ENCODE data around the gene ETV6. TPM values are rescaled to one million over a fixed set of nuclear protein-coding genes. Genes with fewer than 3 reads are reported as not detected.
"Not testable (repeated sequence)": the region's sequence is repeated elsewhere in the genome, so short reads cannot be mapped to it uniquely, and the experiment has no call there.

Gene ETV6
- total RNA-seq, 1 experiment from 2014 or later = 6.4 TPM

- in situ Hi-C loops (cut with HindIII; ENCODE audit: low pct_unique_long_range_greater_than_20kb, low sequenced_read_pairs); DNase-seq (ENCODE audit: low read depth, low spot score): not testable (repeated sequence)
These were observed 32.2 kb downstream of the ETV6 start for GRCh38 chr12:11681695-11682094.

- no peak for DNase-seq (ENCODE audit: low read depth, low spot score)
- in situ Hi-C loops (cut with HindIII; ENCODE audit: low pct_unique_long_range_greater_than_20kb, low sequenced_read_pairs) = no loop called here
These were observed 34.9 kb downstream of the ETV6 start for GRCh38 chr12:11684393-11684792.

GRCh38 chr12:11684811-11685210 lies 35.3 kb downstream of the ETV6 start:
- no peak for DNase-seq (ENCODE audit: low read depth, low spot score)
- in situ Hi-C loops (cut with HindIII; ENCODE audit: low pct_unique_long_range_greater_than_20kb, low sequenced_read_pairs) = no loop called here

GRCh38 chr12:11685316-11685715 lies 35.8 kb downstream of the ETV6 start:
- in situ Hi-C loops (cut with HindIII; ENCODE audit: low pct_unique_long_range_greater_than_20kb, low sequenced_read_pairs) = no loop called here

GRCh38 chr12:11685716-11686115 lies 36.2 kb downstream of the ETV6 start:
- DNase-seq (ENCODE audit: low read depth, low spot score) = no peak
- in situ Hi-C loops (cut with HindIII; ENCODE audit: low pct_unique_long_range_greater_than_20kb, low sequenced_read_pairs) = no loop called here

More at GRCh38 chr12:11685316-11685715, 35.8 kb downstream of the ETV6 start:
- no peak for DNase-seq (ENCODE audit: low read depth, low spot score)

- DNase-seq (ENCODE audit: low read depth, low spot score) = no peak
- in situ Hi-C loops (cut with HindIII; ENCODE audit: low pct_unique_long_range_greater_than_20kb, low sequenced_read_pairs) = no loop called here
These were observed 36.6 kb downstream of the ETV6 start for GRCh38 chr12:11686120-11686519.

GRCh38 chr12:11687528-11687927 lies 38.1 kb downstream of the ETV6 start:
- DNase-seq (ENCODE audit: low read depth, low spot score) = no peak
- in situ Hi-C loops (cut with HindIII; ENCODE audit: low pct_unique_long_range_greater_than_20kb, low sequenced_read_pairs) = no loop called here

GRCh38 chr12:11688379-11688778 lies 38.9 kb downstream of the ETV6 start:
- in situ Hi-C loops (cut with HindIII; ENCODE audit: low pct_unique_long_range_greater_than_20kb, low sequenced_read_pairs) = no loop called here

GRCh38 chr12:11688831-11689230 lies 39.4 kb downstream of the ETV6 start:
- in situ Hi-C loops (cut with HindIII; ENCODE audit: low pct_unique_long_range_greater_than_20kb, low sequenced_read_pairs) = no loop called here

More at GRCh38 chr12:11688379-11688778, 38.9 kb downstream of the ETV6 start:
- no peak for DNase-seq (ENCODE audit: low read depth, low spot score)

GRCh38 chr12:11689591-11690186 lies 40.2 kb downstream of the ETV6 start:
- DNase-seq (ENCODE audit: low read depth, low spot score) = no peak
- in situ Hi-C loops (cut with HindIII; ENCODE audit: low pct_unique_long_range_greater_than_20kb, low sequenced_read_pairs) = no loop called here

More at GRCh38 chr12:11688831-11689230, 39.4 kb downstream of the ETV6 start:
- DNase-seq (ENCODE audit: low read depth, low spot score) = no peak

- no peak for DNase-seq (ENCODE audit: low read depth, low spot score)
- in situ Hi-C loops (cut with HindIII; ENCODE audit: low pct_unique_long_range_greater_than_20kb, low sequenced_read_pairs) = no loop called here
These were observed 43.6 kb downstream of the ETV6 start for GRCh38 chr12:11693067-11693466.

- no peak for DNase-seq (ENCODE audit: low read depth, low spot score)
- in situ Hi-C loops (cut with HindIII; ENCODE audit: low pct_unique_long_range_greater_than_20kb, low sequenced_read_pairs) = no loop called here
These were observed 44.1 kb downstream of the ETV6 start for GRCh38 chr12:11693601-11694000.

- in situ Hi-C loops (cut with HindIII; ENCODE audit: low pct_unique_long_range_greater_than_20kb, low sequenced_read_pairs) = no loop called here
- no peak for DNase-seq (ENCODE audit: low read depth, low spot score)
These were observed 45.1 kb downstream of the ETV6 start for GRCh38 chr12:11694528-11694927.

- in situ Hi-C loops (cut with HindIII; ENCODE audit: low pct_unique_long_range_greater_than_20kb, low sequenced_read_pairs) = no loop called here
- no peak for DNase-seq (ENCODE audit: low read depth, low spot score)
These were observed 45.8 kb downstream of the ETV6 start for GRCh38 chr12:11695321-11695720.

GRCh38 chr12:11696084-11696483 lies 46.6 kb downstream of the ETV6 start:
- in situ Hi-C loops (cut with HindIII; ENCODE audit: low pct_unique_long_range_greater_than_20kb, low sequenced_read_pairs) = no loop called here
- no peak for DNase-seq (ENCODE audit: low read depth, low spot score)

- DNase-seq (ENCODE audit: low read depth, low spot score) = no peak
- in situ Hi-C loops (cut with HindIII; ENCODE audit: low pct_unique_long_range_greater_than_20kb, low sequenced_read_pairs) = no loop called here
These were observed 47.7 kb downstream of the ETV6 start for GRCh38 chr12:11697131-11697530.

GRCh38 chr12:11697670-11698387 lies 48.4 kb downstream of the ETV6 start:
- in situ Hi-C loops (cut with HindIII; ENCODE audit: low pct_unique_long_range_greater_than_20kb, low sequenced_read_pairs) = no loop called here
- no peak for DNase-seq (ENCODE audit: low read depth, low spot score)

GRCh38 chr12:11698729-11699128 lies 49.3 kb downstream of the ETV6 start:
- no peak for DNase-seq (ENCODE audit: low read depth, low spot score)
- in situ Hi-C loops (cut with HindIII; ENCODE audit: low pct_unique_long_range_greater_than_20kb, low sequenced_read_pairs) = no loop called here

GRCh38 chr12:11701433-11701832 lies 52.0 kb downstream of the ETV6 start:
- in situ Hi-C loops (cut with HindIII; ENCODE audit: low pct_unique_long_range_greater_than_20kb, low sequenced_read_pairs) = no loop called here
- no peak for DNase-seq (ENCODE audit: low read depth, low spot score)
